GM23338 (cell line): ENCODE results near the gene CDK14. TPM values are rescaled to one million over a fixed set of nuclear protein-coding genes. Genes with fewer than 3 reads are reported as not detected.

Experiments used
- ATAC-seq: fragments of 200-7000 bp; cut with Tn5 transposase; 3 replicates; pipeline ENCODE4 v1.9.1; 2020
- DNase-seq: peaks from one replicate; pipeline ENCODE4 v3.0.0-alpha.2; 2015; ENCODE audit warnings: low spot score
- H2AFZ ChIP-seq: fragments of 200-600 bp; sonication (generic); 2 replicates; pipeline ENCODE4 v1.8.0; 2016; ENCODE audit warnings: antibody characterized with exemption, mild to moderate bottlenecking, moderate library complexity
- H3F3A ChIP-seq: fragments of 200-600 bp; sonication (generic); replicated peaks from 2 replicates; pipeline ENCODE4 v1.8.0; 2017; ENCODE audit warnings: antibody characterized with exemption, mixed run types, low read depth
- H3K27ac ChIP-seq: fragments of 200-600 bp; sonication (generic); 2 replicates; pipeline ENCODE4 v1.6.1; 2016; ENCODE audit warnings: low read depth
- H3K27me3 ChIP-seq: fragments of 200-600 bp; sonication (generic); 2 replicates; pipeline ENCODE4 v1.8.0; 2016; ENCODE audit warnings: mild to moderate bottlenecking, mixed run types, moderate library complexity; ENCODE audit not compliant: insufficient read depth
- H3K36me3 ChIP-seq: fragments of 200-600 bp; sonication (generic); 2 replicates; pipeline ENCODE4 v1.8.0; 2016; ENCODE audit warnings: mild to moderate bottlenecking; ENCODE audit not compliant: insufficient read depth
- H3K4me1 ChIP-seq: fragments of 200-600 bp; sonication (generic); 2 replicates; pipeline ENCODE4 v1.8.0; 2016; ENCODE audit warnings: mild to moderate bottlenecking, moderate library complexity; ENCODE audit not compliant: insufficient read depth
- H3K4me2 ChIP-seq: fragments of 200-600 bp; sonication (generic); 2 replicates; pipeline ENCODE4 v1.7.1; 2017; ENCODE audit warnings: mixed run types
- H3K4me3 ChIP-seq: fragments of 200-600 bp; sonication (generic); 2 replicates; pipeline ENCODE4 v1.6.1; 2016; ENCODE audit warnings: mixed run types
- H3K79me2 ChIP-seq: fragments of 200-600 bp; sonication (generic); replicated peaks from 2 replicates; pipeline ENCODE4 v1.8.0; 2017; ENCODE audit warnings: mild to moderate bottlenecking; ENCODE audit not compliant: insufficient read depth
- H3K9me2 ChIP-seq: fragments of 200-600 bp; sonication (generic); 2 replicates; pipeline ENCODE4 v1.8.0; 2017; ENCODE audit not compliant: insufficient read depth
- H4K20me1 ChIP-seq: fragments of 200-600 bp; sonication (generic); replicated peaks from 2 replicates; pipeline ENCODE4 v1.8.0; 2017; ENCODE audit warnings: mild to moderate bottlenecking; ENCODE audit not compliant: insufficient read depth
- H3K27ac Mint-ChIP-seq: 2 replicates; pipeline ENCODE4 v1.8.0; 2020; ENCODE audit warnings: inconsistent platforms, mild to moderate bottlenecking, moderate library complexity, mixed read lengths
- H3K27me3 Mint-ChIP-seq: 3 replicates; pipeline ENCODE4 v1.8.0; 2022; ENCODE audit warnings: low read depth, mild to moderate bottlenecking, moderate library complexity, mixed read lengths, inconsistent platforms; ENCODE audit not compliant: insufficient read depth, poor library complexity
- H3K36me3 Mint-ChIP-seq: 3 replicates; pipeline ENCODE4 v1.8.0; 2021; ENCODE audit warnings: low read depth, mild to moderate bottlenecking, inconsistent platforms, moderate library complexity, mixed read lengths
- H3K4me1 Mint-ChIP-seq: 3 replicates; pipeline ENCODE4 v1.8.0; 2020; ENCODE audit warnings: mild to moderate bottlenecking, inconsistent platforms, mixed read lengths
- H3K4me3 Mint-ChIP-seq: 3 replicates; pipeline ENCODE4 v1.8.0; 2021; ENCODE audit warnings: moderate library complexity, mild to moderate bottlenecking, inconsistent platforms, mixed read lengths
- H3K9me3 Mint-ChIP-seq: 3 replicates; pipeline ENCODE4 v1.8.0; 2020; ENCODE audit warnings: moderate library complexity, mild to moderate bottlenecking, inconsistent platforms, mixed read lengths
- CTCF ChIP-seq, 2 experiments: fragments of 200-600 bp in 1 of 2; sonication (generic) in 1 of 2; conservative IDR thresholded peaks; 2 replicates each; pipeline versions ENCODE4 v1.5.1 to v1.6.1; 2016 to 2017; ENCODE audit warnings: antibody characterized with exemption in 2 of 2, low read depth in 2 of 2, mild to moderate bottlenecking in 2 of 2, moderate library complexity in 1 of 2
- EZH2 ChIP-seq: fragments of 200-600 bp; sonication (generic); IDR thresholded peaks from one replicate; pipeline ENCODE4 v1.8.0; 2017; ENCODE audit warnings: antibody characterized with exemption, mild to moderate bottlenecking, low read depth; ENCODE audit not compliant: unreplicated experiment
- EZH2phosphoT487 ChIP-seq: fragments of 200-600 bp; sonication (generic); IDR thresholded peaks from one replicate; pipeline ENCODE4 v1.8.1; 2018; ENCODE audit warnings: antibody characterized with exemption; ENCODE audit not compliant: unreplicated experiment
- JUNB ChIP-seq: IDR thresholded peaks from one replicate; pipeline ENCODE4 v1.6.1; 2016; ENCODE audit warnings: antibody characterized with exemption; ENCODE audit not compliant: unreplicated experiment
- NANOG ChIP-seq: IDR thresholded peaks from 2 replicates; pipeline ENCODE4 v1.6.1; 2016; ENCODE audit warnings: antibody characterized with exemption, borderline replicate concordance
- POLR2AphosphoS5 ChIP-seq: IDR thresholded peaks from 2 replicates; pipeline ENCODE4 v1.6.1; 2016; ENCODE audit warnings: antibody characterized with exemption, low read depth
- REST ChIP-seq: IDR thresholded peaks from one replicate; pipeline ENCODE4 v1.6.1; 2018; ENCODE audit warnings: antibody characterized with exemption; ENCODE audit not compliant: unreplicated experiment
- STAT1 ChIP-seq: IDR thresholded peaks from one replicate; pipeline ENCODE4 v1.6.1; 2016; ENCODE audit warnings: antibody characterized with exemption; ENCODE audit not compliant: unreplicated experiment
- ZNF114 ChIP-seq: fragments of 250-450 bp; sonication (Bioruptor Pico); IDR thresholded peaks from 2 replicates; pipeline ENCODE4 v1.5.0; 2020; ENCODE audit warnings: mild to moderate bottlenecking, moderate library complexity
- ZNF331 ChIP-seq: fragments of 250-450 bp; sonication (Bioruptor Pico); IDR thresholded peaks from 2 replicates; pipeline ENCODE4 v1.5.0; 2020; ENCODE audit warnings: low read depth, mild to moderate bottlenecking, moderate library complexity
- polyA plus RNA-seq: library from polyadenylated mRNA; unstranded; fragments of >200 nt; fragmentation: Nextera tagmentation; extraction: Ambion mirVana; gene quantifications from 2 replicates; pipeline ENCODE4 v1.2.1, GENCODE V29; 2016
- total RNA-seq: library from RNA; depleted of rRNA; stranded (reverse); fragments of >200 nt; shearing (Covaris generic); gene quantifications from 2 replicates; pipeline ENCODE4 v1.2.3, GENCODE V29; 2014
- TF ChIP-seq, protein P1 (sequence below): fragments of 250-450 bp; sonication (Bioruptor Pico); IDR thresholded peaks from 2 replicates; pipeline ENCODE4 v1.5.0; 2020; ENCODE audit warnings: mild to moderate bottlenecking, moderate library complexity
- TF ChIP-seq, protein P2 (sequence below): IDR thresholded peaks from 2 replicates; pipeline ENCODE4 v1.6.1; 2016; ENCODE audit warnings: antibody characterized with exemption

The CDK14 gene
- total and polyA plus RNA-seq, 2 experiments from 2014 or later: 11.2 to 24.0 TPM

- Histone ChIP-seq H3K36me3 (no peaks in the 10 kb centered on the region), H4K20me1 (no peaks in the 10 kb centered on the region), H3K27me3 (no peaks in the 10 kb centered on the region), H3K4me2 (no peak overlapping the region), H3K79me2 (no peaks in the 10 kb centered on the region), H3K4me1 (peaks cover 3% of the 10 kb centered on the region; the same call in 1 of the 2 replicates), H3K4me3 (no peak overlapping the region), H3K9me2 (no peaks in the 10 kb centered on the region), H3K27ac (no peak overlapping the region), H2AFZ (no peak overlapping the region), H3F3A (no peaks in the 10 kb centered on the region)
- Mint-ChIP-seq H3K27ac (no peak overlapping the region), H3K36me3 (peaks cover 29% of the 10 kb centered on the region), H3K4me3 (no peak overlapping the region), H3K27me3 (peaks cover 7% of the 10 kb centered on the region), H3K4me1 (peaks cover 4% of the 10 kb centered on the region), H3K9me3 (peaks cover 26% of the 10 kb centered on the region)
- DNase-seq: no peak
- TF ChIP-seq ZNF114 (CRISPR knock-in tag): no peak
- TF ChIP-seq REST: no peak
- TF ChIP-seq EZH2phosphoT487: no peak
- TF ChIP-seq CTCF (conservative IDR thresholded peaks at IDR 0.05; ENCODE audit: low read depth in 2 of 2): no peak
- no peak for TF ChIP-seq POLR2AphosphoS5
- no peak for TF ChIP-seq EZH2
- no peak for TF ChIP-seq ZNF331 (CRISPR knock-in tag)
- no peak for TF ChIP-seq STAT1
- TF ChIP-seq, protein P1, sequence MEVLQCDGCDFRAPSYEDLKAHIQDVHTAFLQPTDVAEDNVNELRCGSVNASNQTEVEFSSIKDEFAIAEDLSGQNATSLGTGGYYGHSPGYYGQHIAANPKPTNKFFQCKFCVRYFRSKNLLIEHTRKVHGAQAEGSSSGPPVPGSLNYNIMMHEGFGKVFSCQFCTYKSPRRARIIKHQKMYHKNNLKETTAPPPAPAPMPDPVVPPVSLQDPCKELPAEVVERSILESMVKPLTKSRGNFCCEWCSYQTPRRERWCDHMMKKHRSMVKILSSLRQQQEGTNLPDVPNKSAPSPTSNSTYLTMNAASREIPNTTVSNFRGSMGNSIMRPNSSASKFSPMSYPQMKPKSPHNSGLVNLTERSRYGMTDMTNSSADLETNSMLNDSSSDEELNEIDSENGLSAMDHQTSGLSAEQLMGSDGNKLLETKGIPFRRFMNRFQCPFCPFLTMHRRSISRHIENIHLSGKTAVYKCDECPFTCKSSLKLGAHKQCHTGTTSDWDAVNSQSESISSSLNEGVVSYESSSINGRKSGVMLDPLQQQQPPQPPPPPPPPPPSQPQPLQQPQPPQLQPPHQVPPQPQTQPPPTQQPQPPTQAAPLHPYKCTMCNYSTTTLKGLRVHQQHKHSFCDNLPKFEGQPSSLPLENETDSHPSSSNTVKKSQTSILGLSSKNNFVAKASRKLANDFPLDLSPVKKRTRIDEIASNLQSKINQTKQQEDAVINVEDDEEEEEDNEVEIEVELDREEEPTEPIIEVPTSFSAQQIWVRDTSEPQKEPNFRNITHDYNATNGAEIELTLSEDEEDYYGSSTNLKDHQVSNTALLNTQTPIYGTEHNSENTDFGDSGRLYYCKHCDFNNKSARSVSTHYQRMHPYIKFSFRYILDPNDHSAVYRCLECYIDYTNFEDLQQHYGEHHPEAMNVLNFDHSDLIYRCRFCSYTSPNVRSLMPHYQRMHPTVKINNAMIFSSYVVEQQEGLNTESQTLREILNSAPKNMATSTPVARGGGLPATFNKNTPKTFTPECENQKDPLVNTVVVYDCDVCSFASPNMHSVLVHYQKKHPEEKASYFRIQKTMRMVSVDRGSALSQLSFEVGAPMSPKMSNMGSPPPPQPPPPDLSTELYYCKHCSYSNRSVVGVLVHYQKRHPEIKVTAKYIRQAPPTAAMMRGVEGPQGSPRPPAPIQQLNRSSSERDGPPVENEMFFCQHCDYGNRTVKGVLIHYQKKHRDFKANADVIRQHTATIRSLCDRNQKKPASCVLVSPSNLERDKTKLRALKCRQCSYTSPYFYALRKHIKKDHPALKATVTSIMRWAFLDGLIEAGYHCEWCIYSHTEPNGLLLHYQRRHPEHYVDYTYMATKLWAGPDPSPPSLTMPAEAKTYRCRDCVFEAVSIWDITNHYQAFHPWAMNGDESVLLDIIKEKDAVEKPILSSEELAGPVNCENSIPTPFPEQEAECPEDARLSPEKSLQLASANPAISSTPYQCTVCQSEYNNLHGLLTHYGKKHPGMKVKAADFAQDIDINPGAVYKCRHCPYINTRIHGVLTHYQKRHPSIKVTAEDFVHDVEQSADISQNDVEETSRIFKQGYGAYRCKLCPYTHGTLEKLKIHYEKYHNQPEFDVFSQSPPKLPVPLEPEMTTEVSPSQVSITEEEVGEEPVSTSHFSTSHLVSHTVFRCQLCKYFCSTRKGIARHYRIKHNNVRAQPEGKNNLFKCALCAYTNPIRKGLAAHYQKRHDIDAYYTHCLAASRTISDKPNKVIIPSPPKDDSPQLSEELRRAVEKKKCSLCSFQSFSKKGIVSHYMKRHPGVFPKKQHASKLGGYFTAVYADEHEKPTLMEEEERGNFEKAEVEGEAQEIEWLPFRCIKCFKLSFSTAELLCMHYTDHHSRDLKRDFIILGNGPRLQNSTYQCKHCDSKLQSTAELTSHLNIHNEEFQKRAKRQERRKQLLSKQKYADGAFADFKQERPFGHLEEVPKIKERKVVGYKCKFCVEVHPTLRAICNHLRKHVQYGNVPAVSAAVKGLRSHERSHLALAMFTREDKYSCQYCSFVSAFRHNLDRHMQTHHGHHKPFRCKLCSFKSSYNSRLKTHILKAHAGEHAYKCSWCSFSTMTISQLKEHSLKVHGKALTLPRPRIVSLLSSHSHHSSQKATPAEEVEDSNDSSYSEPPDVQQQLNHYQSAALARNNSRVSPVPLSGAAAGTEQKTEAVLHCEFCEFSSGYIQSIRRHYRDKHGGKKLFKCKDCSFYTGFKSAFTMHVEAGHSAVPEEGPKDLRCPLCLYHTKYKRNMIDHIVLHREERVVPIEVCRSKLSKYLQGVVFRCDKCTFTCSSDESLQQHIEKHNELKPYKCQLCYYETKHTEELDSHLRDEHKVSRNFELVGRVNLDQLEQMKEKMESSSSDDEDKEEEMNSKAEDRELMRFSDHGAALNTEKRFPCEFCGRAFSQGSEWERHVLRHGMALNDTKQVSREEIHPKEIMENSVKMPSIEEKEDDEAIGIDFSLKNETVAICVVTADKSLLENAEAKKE (CRISPR knock-in tag): no peak
- no peak for TF ChIP-seq JUNB
- TF ChIP-seq NANOG: no peak
- TF ChIP-seq, protein P2, sequence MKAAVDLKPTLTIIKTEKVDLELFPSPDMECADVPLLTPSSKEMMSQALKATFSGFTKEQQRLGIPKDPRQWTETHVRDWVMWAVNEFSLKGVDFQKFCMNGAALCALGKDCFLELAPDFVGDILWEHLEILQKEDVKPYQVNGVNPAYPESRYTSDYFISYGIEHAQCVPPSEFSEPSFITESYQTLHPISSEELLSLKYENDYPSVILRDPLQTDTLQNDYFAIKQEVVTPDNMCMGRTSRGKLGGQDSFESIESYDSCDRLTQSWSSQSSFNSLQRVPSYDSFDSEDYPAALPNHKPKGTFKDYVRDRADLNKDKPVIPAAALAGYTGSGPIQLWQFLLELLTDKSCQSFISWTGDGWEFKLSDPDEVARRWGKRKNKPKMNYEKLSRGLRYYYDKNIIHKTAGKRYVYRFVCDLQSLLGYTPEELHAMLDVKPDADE: no peak
- ATAC-seq: no peak
Observed at GRCh38 chr7:90825779-90826178, 229.7 kb downstream of the CDK14 start.
